Testis (tissue), 2 donors: ENCODE data around the gene CCDC177.

ENCODE experiments used
- CTCF ChIP-seq, 3 experiments: fragments of 450-650 bp in 2 of 3; fragments of 200-600 bp in 1 of 3; sonication (generic) in 1 of 3; IDR thresholded peaks; one replicate each; pipeline ENCODE4 v1.5.1; 2016 to 2019; ENCODE audit warnings: antibody characterized with exemption in 3 of 3, mild to moderate bottlenecking in 2 of 3, moderate library complexity in 1 of 3
- POLR2A ChIP-seq: fragments of 450-650 bp; IDR thresholded peaks from one replicate; pipeline ENCODE4 v1.6.1; 2017; ENCODE audit warnings: antibody characterized with exemption, mild to moderate bottlenecking, moderate library complexity

DNA sequence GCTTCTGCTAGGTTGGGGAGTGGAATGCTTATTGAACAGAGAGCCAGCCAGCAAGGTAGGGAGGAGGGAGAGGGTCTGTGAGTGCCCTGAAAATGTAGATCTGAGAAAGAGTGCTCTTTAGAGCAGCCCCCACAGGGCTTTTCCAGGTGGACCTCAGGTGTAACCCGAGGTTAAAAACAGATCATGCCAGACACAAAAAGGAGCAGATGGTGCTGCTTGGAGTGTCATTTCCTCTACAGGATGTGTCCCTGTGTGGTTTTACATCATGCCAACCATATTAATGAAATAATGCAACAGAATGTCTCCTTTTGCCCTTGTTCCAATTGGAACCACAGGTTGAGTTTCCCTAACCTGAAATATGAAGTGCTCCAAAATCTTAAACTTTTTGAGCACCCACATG is 43.1 kb upstream of the CCDC177 start:
- no peak for TF ChIP-seq CTCF (IDR thresholded peaks at IDR 0.05)
- TF ChIP-seq POLR2A = no peak
